Kidney glomerular epithelial cell (primary cell): ENCODE data around the gene GCKR.

ENCODE experiments used
- DNase-seq: peaks from one replicate; lab custom pipeline; 2025; lab: John Stamatoyannopoulos, UW

Gene GCKR

DNA sequence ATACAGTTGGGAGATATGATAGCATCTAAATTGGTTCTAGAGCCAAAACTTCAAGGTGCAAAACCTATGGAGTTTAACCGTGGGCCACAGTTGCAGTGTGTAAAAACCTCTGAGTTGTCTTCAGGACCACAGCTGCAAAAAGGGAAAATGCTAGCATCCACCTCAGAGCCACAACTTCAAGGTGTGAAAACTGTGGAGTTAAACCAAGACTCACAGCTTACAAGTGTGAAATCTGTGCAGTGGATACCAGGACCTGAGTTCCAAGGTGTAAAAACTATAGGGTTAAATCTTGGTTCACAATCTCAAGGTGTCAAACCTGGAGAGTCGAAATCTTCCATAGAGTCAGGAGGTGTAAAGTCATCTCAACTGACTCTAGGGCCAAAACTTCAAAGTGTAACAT, 75.8 kb downstream of the GCKR start:
- no peak for DNase-seq

DNA sequence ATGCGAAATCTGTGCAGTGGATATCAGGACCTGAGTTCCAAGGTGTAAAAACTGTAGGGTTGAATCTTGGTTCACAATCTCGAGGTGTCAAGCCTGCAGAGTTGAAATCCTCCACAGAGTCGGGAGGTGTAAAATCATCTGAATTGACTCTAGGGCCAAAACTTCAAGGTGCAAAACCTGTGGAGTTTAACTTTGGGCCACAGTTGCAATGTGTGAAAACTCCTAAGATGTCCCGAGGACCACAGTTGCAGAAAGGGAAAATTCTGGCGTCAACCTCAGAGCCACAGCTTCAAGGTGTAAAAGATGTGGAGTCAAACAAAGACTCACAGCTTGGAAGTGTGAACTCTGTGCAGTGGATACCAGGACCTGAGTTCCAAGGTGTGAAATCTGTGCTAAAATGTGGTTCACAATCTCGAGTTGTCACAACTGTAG, 76.4 kb downstream of the GCKR start:
- DNase-seq: no peak
